Measurements from ENCODE around the gene PTK7.
A peak's percentile ranks its signal among the peaks of the same experiment; 100 is the strongest.
"Not testable (repeated sequence)": the region's sequence is repeated elsewhere in the genome, so short reads cannot be mapped to it uniquely, and the experiment has no call there.

PTK7 gene

DNA sequence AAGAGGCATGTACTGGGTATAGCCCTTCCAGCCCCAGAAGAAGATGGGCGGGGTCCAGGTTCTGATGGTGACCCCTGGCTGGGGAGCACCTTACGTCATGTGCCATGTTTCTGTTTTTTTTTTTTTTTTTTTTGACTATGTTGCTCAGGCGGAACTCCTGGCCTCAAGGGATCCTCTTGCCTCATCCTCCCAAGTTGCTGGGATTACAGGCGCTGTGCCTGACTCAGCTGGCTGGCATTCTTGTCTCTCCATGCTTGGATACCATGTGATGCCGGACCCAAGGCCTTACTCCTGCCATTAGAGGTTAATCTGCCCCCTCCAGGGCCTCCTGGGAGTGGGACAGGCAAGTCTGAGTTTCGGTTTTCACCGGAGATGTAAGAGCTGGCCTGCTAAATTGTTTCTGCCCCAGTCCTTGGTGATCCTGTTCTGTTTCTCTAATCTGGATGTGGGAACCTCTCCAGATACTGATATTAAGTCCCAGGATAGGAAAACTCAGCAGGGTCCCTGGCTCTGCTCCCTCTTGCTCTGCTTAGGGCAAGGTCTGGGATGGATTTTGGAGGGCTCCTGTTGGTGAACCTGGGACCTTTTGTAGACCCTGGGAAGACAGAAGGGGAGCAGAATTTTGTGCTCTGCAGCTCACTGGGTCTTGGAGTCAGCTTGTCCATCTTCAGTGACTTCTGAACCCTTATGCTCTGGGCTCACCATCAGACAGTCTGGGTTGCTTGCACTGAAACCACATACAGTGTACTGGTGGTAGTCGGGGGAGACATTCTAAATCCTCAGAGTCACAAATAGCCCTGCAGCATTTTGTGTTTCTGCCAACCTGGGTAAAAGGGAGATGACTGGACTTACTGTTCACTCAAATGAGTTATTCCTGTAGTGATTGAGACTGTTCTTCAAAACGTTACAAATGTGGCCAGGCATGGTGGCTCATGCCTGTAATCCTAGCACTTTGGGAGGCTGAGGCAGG, 45.1 kb downstream of the PTK7 start:
- no peak for DNase-seq

DNA sequence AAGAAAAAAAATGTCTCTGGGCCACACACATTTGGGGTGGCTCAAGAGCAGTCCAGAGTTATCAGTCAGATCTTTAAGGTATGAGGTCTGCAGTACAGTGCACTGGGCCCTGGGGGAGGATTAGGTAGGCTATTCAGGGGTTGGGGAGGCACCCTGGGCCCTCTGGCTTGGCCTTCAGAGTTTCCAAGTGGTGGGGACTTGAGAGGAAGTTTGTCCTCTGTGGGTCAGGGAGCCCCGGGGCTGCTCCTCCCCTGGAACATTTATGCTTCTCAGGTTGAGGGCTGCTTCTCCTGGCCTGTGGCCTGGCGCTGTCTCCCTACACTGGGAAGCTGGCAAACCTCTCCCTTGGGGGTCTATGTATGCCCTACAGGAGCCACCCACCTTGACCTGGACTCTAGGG, 46.0 kb downstream of the PTK7 start:
- no peak for DNase-seq

DNA sequence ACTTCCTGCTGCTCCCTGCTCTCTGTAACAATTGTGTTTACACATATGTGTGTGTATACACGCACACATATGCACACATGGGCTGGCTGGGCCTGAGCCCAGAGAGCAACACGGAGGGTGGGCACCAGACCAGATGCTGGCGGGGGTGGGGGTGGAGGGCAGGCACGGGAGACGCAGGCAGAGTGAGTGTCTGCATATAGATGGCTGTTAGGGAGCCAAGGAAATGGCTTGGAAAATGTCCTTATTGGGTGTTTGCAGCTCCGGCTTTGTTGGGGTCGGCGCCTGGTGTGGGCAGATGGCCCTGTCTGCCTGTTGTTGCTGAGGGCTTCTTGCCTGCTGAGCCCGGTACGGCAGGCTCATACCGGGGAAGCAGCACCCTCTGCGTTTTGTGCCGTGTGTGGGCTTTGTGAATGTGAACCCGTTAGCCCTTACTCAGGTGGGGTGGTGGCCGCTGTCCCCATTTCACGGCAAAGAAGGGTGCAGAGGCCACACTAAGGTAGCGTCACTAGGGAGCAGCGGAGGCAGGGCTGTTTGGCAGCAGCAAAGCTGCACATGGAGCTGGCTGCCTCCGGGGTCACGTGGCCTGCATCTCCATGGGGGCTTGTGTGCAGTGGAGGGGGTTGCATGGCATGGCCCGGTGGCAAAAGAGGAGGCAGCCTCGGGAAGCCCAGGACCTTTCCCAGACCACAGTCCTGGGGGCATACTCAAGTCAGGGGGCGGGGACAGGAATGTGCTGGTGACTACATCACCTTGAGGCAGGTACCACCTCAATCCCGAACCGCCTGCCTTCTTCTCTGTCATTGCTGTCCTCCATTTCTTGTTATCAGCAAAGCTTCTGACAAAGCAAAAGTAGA, 47.6 kb downstream of the PTK7 start:
- peak; percentile 85 for DNase-seq

DNA sequence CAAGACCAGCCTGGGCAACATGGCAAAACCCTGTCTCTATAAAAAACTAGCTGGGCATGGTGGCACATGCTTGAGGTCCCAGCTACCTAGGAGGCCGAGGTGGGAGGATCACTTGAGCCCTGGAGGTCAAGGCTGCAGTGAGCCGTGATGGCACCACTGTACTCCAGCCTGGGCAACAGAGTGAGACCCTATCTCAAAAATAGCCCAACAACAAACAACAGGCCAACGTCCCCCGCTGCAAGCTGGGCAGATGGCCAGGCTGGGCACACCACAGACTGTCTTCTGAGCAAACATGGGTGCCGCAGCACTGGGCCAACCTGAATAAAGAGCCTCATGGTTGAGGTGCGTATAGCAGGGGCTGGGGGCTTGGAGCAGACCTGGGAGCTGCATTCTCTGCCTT, 48.4 kb downstream of the PTK7 start:
- DNase-seq: no peak

DNA sequence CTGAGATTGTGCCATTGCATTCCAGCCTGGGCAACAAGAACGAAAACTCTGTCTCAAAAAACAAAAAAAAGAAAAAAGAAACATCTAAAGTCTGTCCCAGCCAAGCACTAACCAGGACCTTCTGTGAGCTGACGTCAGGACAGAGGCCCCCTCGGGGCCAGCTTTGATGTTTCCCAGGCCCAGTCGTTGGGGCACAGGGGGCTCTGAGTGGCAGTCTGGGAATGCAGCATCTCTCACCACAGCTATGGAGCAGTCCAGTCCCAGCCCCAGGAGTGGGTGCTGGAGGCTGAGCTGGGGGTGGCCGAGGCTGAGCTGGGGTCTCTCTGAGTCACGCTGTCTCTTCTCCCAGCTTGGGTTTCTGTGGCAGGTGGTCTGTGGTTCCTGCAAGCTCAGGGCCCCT, 49.0 kb downstream of the PTK7 start:
- DNase-seq: no peak

DNA sequence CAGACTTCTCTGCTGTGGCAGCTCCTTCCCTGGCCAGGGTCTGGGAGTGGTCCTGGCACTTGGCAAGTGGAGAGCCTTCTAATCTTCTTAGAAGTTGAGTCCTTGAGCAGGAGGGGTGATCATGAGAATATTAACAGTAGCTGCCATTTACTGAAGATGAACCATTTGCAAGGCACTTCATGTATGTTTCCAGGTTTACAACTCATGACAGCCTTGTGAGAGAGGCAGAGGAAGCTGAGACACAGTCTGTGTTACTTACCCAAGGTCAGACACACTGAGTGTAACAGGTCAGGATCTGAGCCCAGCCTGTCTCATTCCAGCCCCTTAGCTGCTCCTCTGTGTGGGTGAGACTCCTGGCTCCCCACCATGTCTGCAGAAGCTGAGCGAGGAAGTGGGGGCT, 49.4 kb downstream of the PTK7 start:
- no peak for DNase-seq

DNA sequence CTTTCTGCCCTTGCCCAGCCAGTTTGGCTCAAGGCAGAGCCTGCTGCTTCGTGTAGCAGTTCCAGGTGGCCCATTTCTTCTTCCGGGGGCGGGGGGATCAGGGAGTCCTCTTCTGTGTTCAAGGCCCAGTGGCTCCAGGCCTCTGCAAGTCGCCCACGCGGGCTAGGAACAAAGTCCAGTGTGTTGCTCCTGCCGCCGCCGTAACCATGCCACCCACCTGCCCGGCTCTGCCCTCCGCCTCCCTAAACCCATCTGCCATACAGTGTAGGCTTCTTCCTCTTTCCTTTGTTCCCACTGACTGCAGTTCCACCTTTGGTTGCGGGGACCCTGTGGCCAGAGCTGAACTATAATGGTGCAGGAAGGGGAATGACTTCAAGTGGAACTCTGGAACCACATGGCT, 51.1 kb downstream of the PTK7 start:
- DNase-seq: no peak

DNA sequence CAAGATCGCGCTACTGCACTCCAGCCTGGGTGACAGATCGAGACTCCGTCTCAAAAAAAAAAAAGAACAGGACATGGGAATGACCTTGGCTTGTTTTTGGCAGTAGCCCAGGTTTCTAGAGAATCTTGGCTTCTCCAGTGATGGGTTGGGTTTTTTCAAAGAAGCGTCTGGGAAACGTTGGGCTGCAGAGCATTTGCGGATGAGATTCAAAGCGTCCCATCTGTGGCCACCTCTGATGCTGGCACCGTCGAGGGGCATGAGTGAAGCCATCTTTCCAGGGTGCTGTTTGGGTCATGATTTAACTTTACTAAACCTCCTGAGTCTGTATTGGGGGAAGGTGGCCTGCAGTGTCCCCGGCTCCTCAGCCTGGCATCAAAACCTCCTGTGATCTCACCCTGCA, 51.8 kb downstream of the PTK7 start:
- DNase-seq: no peak

DNA sequence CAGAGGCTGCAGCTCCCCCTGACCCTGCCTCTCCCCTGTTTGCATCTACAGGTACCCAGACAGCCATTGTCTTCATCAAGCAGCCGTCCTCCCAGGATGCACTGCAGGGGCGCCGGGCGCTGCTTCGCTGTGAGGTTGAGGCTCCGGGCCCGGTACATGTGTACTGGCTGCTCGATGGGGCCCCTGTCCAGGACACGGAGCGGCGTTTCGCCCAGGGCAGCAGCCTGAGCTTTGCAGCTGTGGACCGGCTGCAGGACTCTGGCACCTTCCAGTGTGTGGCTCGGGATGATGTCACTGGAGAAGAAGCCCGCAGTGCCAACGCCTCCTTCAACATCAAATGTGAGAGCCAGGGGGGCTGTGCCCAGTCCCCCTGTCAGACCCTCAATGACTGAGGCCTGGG, 52.8 kb downstream of the PTK7 start:
- DNase-seq: no peak

DNA sequence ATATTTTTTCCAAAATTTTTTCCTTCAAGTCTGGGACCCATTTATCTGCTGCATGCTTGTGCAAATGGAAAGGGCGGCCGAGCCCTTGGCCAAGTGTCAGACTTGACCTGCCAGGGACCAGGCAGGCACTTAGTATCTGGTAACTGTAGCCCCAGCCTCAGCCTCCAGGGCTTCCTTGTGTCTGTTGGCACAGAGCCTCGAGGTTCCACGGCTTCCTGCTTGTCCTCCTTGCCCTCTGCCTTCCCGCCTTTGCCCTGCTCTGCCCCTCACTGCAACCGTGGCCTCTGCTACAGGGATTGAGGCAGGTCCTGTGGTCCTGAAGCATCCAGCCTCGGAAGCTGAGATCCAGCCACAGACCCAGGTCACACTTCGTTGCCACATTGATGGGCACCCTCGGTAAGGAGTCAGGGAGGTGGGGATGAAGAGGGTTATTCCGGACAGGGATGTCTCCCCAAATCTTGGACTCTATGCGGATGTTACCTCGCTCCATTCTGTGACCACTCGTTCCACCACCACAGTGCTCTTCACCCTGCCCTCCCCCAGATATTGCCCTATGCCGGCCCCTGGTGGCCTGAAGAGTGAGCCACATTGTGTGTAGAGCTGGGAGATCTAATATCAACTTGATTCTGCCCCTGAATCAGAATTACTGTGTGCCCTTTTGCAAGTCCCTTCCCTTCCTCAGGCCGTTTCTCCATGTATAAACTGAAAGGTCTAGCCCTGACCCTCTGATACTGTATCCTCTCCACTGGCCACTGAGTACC, 53.5 kb downstream of the PTK7 start:
- DNase-seq: no peak

DNA sequence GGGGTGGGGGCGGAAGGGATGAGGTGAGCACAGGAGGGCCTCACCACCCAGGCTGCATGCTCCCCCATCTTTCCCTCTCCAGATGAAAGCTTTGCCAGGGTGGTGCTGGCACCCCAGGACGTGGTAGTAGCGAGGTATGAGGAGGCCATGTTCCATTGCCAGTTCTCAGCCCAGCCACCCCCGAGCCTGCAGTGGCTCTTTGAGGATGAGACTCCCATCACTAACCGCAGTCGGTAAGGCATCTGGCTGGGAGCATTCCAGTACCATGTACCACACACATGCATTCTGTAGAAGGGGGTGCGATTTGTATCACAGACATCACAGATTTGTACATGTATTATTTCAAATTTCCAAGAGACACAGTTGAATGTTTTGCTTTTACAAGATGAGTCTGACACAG, 54.3 kb downstream of the PTK7 start:
- no peak for DNase-seq

DNA sequence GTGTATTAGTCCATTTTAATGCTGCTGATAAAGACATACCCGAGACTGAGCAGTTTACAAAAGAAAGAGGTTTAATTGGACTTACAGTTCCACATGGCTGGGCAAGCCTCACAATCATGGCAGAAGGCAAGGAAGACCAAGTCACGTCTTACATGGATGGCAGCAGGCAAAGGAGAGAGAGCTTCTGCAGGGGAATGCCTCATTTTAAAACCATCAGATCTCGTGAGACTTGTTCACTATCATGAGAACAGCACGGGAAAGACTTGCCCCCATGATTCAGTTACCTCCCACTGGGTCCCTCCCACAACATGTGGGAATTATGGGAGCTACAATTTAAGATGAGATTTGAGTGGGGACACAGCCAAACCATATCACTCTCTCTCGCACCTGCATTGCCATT, 55.3 kb downstream of the PTK7 start:
- DNase-seq: not testable (repeated sequence)

DNA sequence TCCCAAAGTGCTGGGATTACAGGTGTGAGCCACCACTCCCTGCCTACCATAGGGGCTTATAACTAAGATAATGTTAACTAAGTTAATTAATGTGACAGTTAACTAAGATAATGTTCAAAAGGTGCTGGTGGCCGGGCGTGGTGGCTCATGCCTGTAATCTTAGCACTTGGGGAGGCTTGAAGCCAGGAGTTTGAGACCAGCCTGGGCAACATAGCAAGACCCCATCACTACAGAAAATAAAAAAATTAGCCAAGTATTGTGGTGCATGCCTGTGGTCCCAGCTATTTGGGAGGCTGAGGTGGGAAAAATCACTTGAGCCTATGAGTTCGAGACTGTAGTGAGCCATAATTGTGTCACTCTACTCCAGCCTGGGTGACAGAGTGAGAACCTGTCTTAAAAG, 62.2 kb downstream of the PTK7 start:
- no peak for DNase-seq

DNA sequence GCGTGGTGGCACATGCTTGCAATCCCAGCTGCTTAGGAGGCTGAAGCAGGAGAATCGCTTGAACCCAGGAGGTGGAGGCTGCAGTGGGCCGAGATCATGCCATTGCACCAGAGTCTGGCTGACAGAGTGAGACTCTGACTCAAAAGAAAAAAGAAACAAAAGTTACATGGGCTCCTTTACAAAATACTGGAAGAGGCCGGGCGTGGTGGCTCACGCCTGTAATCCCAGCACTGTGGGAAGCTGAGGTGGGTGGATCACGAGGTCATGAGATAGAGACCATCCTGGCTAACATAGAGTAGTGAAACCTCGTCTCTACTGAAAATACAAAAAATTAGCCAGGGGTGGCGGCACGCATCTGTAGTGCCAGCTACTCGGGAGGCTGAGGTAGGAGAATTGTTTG, 63.9 kb downstream of the PTK7 start:
- not testable (repeated sequence) for DNase-seq

DNA sequence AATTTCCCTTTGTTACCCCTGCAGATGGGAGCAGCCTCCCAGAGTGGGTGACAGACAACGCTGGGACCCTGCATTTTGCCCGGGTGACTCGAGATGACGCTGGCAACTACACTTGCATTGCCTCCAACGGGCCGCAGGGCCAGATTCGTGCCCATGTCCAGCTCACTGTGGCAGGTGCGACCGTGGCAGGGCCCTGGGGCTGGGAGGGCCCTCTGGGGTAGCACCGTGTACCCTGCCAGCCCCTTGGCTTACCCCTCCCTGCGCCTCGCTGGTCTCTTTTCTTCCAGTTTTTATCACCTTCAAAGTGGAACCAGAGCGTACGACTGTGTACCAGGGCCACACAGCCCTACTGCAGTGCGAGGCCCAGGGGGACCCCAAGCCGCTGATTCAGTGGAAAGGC, 65.5 kb downstream of the PTK7 start:
- no peak for DNase-seq

DNA sequence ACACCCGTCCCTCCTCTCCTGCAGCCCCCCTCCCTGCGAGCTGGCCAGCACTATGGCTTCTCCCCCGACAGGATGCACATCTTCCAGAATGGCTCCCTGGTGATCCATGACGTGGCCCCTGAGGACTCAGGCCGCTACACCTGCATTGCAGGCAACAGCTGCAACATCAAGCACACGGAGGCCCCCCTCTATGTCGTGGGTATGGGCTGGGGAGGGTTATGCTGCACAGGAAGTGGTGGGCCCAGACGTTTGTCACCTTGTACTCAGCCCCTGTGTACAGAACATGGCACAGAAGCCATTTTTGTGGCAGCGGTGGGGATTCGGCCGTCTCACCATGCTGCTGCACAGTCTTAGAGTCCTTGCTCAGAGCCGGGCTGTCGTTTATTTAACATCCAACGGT, 66.0 kb downstream of the PTK7 start:
- DNase-seq: no peak

DNA sequence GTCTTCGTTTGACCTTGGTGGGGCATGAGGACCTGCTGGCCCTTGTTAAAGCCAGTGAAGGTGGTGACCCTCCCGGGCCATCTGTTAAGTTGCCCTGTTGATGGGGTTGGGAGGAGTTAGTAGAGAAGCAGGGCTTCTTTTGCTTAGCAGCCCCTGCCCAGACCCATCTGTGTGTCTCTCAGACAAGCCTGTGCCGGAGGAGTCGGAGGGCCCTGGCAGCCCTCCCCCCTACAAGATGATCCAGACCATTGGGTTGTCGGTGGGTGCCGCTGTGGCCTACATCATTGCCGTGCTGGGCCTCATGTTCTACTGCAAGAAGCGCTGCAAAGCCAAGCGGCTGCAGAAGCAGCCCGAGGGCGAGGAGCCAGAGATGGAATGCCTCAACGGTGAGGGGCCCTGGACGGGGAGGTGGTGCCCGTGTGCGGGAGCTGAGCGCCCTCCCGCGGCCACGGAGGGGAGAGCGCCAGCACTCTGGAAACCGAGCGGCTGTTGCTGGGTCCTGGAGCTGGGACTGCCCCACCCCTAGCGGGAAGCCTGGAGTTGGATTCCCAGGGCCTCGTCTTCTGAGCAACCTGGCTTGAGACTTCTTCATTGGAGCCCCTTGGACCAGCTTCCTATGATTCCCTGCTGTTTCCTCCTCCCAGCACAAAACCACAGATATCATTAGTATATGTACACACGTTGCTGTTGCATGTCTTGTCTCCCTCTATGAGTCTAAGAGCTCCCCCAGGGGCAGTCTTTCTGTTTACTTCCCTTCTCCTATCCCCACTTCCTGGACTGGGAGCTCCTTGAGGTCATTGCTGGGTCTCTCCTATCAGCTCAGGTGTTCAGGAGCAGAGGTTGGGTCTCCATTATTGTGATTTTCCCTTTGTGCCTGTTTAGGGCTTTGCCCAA, 67.4 kb downstream of the PTK7 start:
- DNase-seq: peak; percentile 76

DNA sequence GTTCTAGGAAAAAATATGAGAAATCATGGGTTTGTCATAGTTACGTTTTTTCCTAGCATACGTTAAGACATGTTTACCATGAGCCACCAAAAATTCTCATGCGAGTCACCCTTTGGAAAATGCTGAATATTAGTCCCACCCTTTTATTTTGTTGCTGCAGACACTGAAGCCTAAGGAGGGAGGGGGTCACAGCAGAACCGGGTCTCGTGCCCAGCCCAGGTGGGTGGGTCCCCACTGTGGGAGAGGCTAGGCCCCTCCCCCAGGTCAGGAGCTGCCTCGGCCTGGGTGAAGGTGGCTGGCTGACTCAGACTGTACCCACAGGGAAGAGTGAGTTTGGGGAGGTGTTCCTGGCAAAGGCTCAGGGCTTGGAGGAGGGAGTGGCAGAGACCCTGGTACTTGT, 68.8 kb downstream of the PTK7 start:
- DNase-seq: no peak

DNA sequence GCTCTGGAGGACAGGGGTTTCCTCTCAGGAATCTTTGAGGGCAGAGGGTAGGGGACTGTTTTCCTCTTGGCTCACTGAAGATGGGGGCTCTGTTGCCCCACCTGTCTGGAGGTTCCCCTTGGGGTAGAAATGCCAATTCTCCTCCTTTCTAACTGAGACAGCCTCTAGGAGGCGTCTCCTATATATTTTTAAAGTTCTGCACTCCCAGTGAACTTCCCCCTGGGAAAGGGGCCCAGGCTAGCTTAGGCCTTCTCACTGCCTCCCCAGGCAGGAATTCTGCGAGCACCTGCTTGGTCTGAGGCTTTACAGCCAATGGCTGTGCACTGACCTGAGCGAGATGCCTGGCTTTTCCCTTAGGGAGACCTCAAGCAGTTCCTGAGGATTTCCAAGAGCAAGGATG, 70.1 kb downstream of the PTK7 start:
- no peak for DNase-seq

DNA sequence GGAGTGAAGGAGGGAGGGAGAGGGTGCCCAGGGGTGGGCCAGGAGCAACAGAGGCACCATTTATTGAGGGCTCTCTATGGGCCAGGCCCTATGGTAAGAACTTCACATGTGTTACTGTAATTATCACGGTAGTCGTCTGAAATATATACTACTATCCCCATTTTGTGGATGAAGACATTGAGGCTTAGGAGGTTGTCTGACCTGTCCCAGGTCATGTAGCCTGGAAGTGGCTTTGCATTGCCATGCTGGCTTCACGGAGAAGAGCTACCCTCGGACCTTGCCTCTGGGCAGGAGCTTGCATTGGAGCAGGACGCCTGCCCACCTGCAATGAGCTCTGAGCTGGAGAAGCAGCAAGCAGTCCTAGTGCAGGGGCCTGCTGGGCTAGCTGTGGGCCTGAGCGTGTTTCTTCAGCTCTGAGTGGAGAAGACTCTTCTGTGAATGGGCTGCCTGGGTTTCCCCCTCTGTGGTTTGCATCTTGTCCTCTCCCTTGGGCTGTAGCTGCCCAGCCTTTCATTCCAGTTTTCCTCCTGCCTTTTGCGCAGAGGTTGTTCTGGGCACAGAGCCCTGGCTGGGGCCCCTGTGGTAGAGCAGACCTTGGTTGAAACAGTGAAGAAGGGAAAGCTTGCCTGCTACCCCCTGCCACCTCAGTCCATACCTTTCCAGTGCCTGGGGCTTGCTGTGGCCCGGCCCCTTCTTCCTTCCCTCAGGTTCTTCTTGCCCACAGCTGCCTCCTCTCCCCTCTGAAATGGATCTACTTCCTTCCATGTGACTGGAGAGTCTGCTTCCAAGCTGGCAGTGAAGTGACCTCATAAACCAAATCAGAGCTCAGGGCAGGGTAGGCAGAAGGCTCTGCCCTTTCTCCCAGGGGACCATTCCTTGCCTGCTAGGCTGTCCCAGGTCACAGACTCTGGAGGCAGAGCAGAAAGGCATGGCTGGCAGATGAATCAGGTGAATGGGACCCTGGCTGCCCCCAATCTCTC, 70.9 kb downstream of the PTK7 start:
- no peak for DNase-seq

All from NCI-H1694 treated with DMSO at 0.1 percent for 48 hours (cell line).